Measurements from ENCODE around the gene WNT3.
"Not testable (repeated sequence)": the region's sequence is repeated elsewhere in the genome, so short reads cannot be mapped to it uniquely, and the experiment has no call there.

Gene WNT3, protein sequence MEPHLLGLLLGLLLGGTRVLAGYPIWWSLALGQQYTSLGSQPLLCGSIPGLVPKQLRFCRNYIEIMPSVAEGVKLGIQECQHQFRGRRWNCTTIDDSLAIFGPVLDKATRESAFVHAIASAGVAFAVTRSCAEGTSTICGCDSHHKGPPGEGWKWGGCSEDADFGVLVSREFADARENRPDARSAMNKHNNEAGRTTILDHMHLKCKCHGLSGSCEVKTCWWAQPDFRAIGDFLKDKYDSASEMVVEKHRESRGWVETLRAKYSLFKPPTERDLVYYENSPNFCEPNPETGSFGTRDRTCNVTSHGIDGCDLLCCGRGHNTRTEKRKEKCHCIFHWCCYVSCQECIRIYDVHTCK

GRCh38 chr17:46818316-46818928, at the start of gene WNT3:
Gene WNT3 (minus strand): TSS chr17:46818692. CDS start chr17:46818597, 95 bp downstream.
- peak; percentile 59 for DNase-seq

DNA sequence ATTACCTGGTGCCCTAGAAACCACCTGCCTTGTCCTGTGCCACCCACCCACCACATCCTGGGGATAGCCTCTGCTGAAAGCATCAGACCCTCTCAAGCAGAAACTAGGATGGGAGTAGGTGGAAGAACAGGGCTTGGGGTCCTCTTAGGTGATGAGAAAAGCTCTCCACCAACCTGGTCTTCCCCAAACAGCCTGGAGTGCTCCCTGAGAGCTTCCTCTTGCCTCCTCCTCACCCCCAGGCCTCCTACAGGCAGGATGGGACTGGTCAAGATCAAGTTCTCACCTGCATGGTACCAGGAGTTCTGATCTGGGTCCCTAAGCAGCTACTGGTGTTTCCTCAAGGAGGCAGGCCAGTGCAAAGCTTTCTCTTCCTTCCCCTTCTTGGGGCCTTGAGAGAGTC, 48.3 kb upstream of the WNT3 start:
- DNase-seq = no peak

DNA sequence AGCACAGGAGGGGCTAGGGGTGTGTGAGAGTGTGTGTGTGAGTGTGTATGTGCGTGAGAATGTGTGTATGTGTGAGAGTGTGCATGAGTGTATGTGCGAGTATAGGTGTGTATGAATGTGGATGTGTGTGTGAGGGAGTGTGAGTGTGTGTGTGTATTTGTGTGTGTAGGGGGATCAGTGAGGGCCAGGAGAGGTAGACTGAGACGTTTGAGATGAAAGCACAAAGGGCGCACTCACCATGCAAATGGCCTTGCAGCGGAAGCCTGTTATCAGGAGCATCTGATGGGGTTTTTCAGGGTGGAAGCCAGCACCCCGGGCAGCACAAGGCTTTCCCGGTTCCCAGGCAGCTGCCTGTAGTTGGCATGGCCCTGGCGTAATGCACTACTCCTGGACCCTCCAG, 47.8 kb upstream of the WNT3 start:
- no peak for DNase-seq

DNA sequence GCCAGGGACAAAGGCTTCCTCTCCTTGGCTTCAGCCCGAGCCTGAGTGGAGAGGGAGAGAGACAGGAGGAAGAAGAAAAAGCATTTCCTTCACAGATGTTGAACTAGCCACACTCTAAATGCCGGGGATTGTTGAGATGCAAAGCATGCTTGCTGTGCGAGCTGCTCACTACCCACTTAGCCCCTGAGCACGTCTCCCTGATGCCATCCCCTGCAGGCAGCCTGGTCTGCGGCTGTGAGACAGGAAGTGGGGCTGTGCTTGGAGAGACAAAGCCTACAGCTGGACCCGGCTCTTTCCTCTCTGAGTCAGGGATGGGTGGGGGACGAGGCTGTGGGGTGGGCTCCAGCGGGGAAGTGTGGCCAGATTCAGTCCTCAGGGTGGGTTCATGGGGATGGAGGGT, 46.6 kb upstream of the WNT3 start:
- DNase-seq = no peak

DNA sequence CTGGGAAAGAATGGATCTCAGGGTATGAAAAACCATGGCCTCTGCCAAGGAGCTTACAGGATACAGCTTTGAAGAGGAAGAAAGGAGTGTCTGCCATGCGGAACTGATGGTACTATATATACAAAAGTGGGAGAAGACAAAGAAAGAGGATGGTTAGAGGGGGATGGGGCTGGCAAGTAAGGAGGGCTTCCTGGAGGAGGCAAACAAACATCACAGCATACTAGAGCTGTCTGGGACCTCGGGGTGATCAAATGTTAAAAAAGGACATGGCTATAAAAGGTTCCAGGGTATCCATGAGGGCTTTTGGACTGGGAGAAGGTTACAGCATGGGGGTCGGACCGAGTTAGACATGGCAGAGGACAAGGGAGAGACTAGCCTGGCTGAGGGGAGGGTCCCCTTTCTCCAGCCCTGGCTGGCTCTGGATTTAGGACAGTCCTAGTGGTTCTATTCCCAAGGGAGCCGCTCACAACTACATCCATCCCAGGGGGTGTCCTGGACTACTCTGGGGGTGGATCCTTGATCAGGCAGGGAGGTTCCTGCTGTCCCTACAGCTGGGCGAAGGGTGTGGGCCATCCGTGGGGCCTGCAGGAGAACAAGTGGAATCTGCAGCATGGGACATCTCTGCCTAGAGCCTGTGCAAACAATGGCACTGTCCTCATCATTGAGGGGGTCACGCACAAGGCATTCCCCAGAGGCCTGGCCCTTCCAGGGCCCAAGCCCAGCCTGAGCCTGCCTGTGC, 45.1 kb upstream of the WNT3 start:
- DNase-seq = no peak

- DNase-seq = no peak
Observed at GRCh38 chr17:46862949-46863348, 44.5 kb upstream of the WNT3 start.

GRCh38 chr17:46859996-46860395, 41.5 kb upstream of the WNT3 start:
- DNase-seq = no peak

- DNase-seq = no peak
Observed at GRCh38 chr17:46857600-46857999, 39.1 kb upstream of the WNT3 start.

DNA sequence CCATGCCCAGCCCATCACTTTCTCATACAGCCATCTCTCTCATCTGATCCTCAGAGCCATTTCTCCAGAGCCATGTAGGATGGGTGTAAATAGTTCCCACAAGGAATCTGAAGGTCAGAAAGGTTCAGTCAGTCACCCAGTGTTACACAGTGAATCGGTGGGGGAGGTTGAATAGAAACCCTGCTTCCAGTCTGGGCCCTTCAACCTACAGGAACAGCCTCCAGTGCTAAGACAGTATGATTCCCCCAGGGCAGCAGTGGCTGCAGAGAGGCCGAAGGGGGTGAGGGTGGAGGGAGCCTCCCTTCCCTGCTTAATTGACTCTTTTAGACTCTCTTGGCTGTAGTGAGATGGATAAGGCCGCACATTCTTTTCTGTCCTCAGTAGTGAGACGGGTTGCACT, 36.5 kb upstream of the WNT3 start:
- no peak for DNase-seq

DNA sequence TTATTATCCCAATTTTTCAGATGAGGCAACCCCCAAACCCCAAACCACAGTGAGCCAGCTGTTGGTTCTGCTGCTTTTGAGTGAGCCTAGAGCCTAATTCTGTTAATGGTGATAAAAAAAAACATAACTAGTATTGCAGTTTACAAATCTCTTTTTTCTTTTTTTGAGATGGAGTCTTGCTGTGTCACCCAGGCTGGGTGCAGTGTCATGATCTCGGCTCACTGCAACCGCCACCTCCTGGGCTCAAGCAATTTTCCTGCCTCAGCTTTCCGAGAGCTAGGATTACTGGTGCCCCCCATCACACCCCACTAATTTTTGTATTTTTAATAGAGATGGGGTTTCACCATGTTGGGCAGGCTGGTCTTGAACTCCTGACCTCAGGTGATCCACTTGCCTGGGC, 36.0 kb upstream of the WNT3 start:
- DNase-seq = no peak

GRCh38 chr17:46853896-46854444, 35.5 kb upstream of the WNT3 start:
- no peak for DNase-seq

- peak; percentile 88 for DNase-seq
Observed at GRCh38 chr17:46851029-46851741, 32.7 kb upstream of the WNT3 start, which contains the start of gene WNT9B. Gene WNT9B (plus strand): TSS chr17:46851583. CDS start chr17:46851639, 56 bp downstream.

GRCh38 chr17:46850688-46851028, 32.2 kb upstream of the WNT3 start:
- DNase-seq = no peak

DNA sequence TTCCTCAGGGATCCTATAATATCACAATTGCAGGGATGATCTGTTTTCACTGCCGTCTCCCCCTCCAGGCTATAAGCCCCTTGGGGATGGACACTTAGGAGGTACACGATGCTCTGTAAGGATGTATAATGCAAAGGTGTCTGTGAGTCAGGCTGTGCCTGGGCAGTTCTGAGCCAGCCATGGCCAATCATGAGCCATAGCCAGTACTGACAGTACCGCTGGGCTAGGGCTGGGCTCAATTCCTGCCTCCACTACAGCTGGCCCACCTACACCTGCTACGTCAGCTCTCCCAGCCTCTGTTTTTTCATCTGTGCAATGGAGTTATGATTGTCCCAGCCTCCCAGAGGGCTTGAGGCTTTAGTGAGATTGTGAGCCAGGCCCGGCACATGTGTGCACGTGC, 30.0 kb upstream of the WNT3 start:
- no peak for DNase-seq

DNA sequence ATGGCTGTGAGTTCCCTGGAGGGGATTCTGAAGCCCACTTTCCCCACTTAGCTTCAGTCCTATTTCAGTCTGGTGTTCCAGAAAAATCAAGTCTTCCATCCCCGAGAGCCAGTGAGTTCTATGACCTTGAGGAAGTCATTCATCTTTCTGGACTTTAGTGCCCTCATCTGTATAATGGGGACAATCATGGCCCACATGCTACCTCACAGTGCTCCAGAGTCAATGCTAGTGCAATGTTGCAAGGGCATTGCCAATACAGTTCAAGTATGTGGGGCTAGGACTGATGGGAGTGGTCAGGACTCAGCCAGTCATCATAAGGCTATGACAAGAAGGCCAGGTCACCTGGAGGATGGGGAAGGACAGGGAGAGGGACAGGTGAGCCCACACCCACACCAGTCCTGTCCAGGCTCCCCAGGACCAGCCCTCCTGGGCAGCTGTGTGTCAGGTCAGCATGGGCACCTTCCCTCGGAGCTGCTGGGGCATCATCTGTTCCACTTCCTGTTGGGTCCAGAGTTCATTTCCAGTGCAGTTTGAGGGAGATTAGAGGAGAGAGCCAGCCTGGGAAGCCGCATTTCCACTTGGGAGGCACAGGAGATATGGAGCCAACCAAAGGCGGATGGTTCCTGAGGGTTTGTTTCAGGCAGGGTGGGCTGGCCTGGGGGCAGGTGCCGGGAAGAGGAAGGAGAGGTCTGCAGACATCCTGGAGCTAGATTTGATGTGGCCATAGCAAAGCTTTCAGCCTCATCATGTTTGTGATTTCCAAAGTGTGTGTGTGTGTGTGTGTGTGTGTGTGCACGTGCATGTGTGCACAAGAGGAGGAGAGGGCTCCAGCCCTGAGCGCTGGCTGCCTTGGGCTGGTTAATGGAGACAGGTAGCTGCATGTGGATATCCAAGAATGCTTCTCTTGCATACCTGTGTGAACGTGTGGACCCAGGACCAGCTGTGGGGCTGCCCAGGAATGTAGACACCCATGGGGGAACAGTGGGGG, 29.0 kb upstream of the WNT3 start:
- DNase-seq = no peak

GRCh38 chr17:46842835-46843234, 24.3 kb upstream of the WNT3 start:
- DNase-seq = no peak

GRCh38 chr17:46841561-46842379, 23.3 kb upstream of the WNT3 start:
- DNase-seq = no peak

DNA sequence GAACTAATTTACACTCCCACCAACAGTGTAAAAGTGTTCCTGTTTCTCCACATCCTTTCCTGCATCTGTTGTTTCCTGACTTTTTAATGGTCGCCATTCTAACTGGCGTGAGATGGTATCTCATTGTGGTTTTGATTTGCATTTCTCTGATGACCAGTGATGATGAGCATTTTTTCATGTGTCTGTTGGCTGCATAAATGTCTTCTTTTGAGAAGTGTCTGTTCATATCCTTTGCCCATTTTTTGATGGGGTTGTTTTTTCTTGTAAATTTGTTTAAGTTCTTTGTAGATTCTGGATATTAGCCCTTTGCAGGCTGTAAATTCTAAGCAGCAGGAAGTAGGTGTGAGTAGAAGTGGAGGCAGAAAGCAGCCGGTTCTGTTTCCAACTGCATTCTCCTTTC, 22.1 kb upstream of the WNT3 start:
- DNase-seq = not testable (repeated sequence)

GRCh38 chr17:46839211-46839610, 20.7 kb upstream of the WNT3 start:
- no peak for DNase-seq

GRCh38 chr17:46837521-46837920, 19.0 kb upstream of the WNT3 start:
- no peak for DNase-seq

- no peak for DNase-seq
Observed at GRCh38 chr17:46836500-46836899, 18.0 kb upstream of the WNT3 start.

Measured in NCI-H2171 (cell line).